SU-DHL-6 (cell line): ENCODE results near the gene IVNS1ABP.

Source experiments
- CTCF ChIP-seq: fragments of 200-600 bp; sonication (generic); IDR thresholded peaks from one replicate; pipeline ENCODE4 v1.5.1; 2017; ENCODE audit warnings: antibody characterized with exemption, mild to moderate bottlenecking, low read length, moderate library complexity; ENCODE audit not compliant: insufficient read depth, poor library complexity, severe bottlenecking
- EZH2phosphoT487 ChIP-seq: fragments of 200-600 bp; sonication (generic), shearing (Covaris generic); conservative IDR thresholded peaks from 2 replicates; pipeline ENCODE4 v1.6.1; 2018; ENCODE audit warnings: mild to moderate bottlenecking, antibody characterized with exemption, low read length, moderate library complexity, mixed read lengths

DNA sequence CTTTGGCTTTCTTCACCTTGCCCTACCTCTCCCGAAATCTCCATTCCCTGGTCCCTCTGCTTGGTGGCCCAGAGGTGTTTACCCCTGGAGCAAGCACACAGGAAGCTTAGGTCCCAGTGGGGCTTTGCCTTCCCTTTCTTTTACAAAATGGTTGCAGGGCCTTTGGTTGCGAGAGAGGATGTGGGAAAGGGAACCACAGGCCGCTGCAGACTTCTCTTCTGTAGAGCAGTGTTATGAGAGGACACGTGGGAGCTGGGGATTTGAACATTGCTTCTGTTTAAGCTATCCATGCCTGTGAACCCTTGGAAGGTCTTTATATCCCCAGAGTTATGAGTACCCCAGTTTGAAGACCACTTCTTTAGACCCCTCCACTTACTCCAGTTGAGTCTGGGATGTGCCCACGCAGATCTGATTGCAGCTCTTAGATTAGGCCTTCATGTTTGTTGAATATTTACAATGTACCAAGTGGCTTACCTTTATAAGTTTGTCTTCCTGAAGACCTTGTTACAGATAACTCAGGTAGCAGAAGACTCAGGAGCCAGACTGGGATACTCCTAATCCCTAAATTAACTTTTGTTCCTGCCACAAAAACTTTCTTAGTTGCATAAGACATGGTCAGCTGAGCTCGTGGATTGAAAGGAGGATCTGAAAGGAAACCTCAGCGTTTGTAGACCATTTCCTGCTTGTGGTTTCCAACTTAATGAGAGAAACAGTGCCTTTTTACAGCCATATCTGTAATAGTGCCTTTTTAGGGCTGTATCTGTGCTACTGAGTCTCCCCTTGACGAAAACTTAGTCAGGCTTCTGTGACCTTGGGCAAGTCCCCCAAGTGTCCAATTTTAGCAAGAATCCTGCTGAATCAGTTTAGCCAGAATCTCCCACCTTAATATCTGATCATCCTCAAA, 21.9 kb upstream of the IVNS1ABP start:
- no peak for TF ChIP-seq CTCF
- no peak for TF ChIP-seq EZH2phosphoT487
